GM19324 (cell line): ENCODE data around the gene GTPBP6.
"Not testable (repeated sequence)": the region's sequence is repeated elsewhere in the genome, so short reads cannot be mapped to it uniquely, and the experiment has no call there.

Experiments
- ATAC-seq: cut with Tn5 transposase; IDR thresholded peaks from one replicate; pipeline ENCODE4 v1.9.1; 2021; ENCODE audit warnings: mild to moderate bottlenecking, moderate library complexity; ENCODE audit not compliant: unreplicated experiment, low FRiP score

GTPBP6 gene

GRCh38 chrX:336227-336626, 17.6 kb upstream of the GTPBP6 start:
- no peak for ATAC-seq

GRCh38 chrX:335758-336155, 17.2 kb upstream of the GTPBP6 start:
- no peak for ATAC-seq

GRCh38 chrX:334971-335757, 16.6 kb upstream of the GTPBP6 start:
- ATAC-seq = no peak

GRCh38 chrX:334331-334891, 15.8 kb upstream of the GTPBP6 start:
- ATAC-seq = no peak

- no peak for ATAC-seq
Measured at GRCh38 chrX:333611-334311, 15.2 kb upstream of the GTPBP6 start.

GRCh38 chrX:332916-333610, 14.5 kb upstream of the GTPBP6 start:
- ATAC-seq = no peak

- no peak for ATAC-seq
Measured at GRCh38 chrX:332496-332860, 13.9 kb upstream of the GTPBP6 start.

GRCh38 chrX:331825-332495, 13.4 kb upstream of the GTPBP6 start:
- no peak for ATAC-seq

- ATAC-seq = no peak
Measured at GRCh38 chrX:331151-331824, 12.7 kb upstream of the GTPBP6 start.

- no peak for ATAC-seq
Measured at GRCh38 chrX:330726-331150, 12.1 kb upstream of the GTPBP6 start.

- ATAC-seq = not testable (repeated sequence)
Measured at GRCh38 chrX:330141-330725, 11.6 kb upstream of the GTPBP6 start.

- no peak for ATAC-seq
Measured at GRCh38 chrX:329291-329910, 10.8 kb upstream of the GTPBP6 start.

GRCh38 chrX:327660-328126, 9.1 kb upstream of the GTPBP6 start:
- ATAC-seq = no peak

- ATAC-seq = not testable (repeated sequence)
Measured at GRCh38 chrX:324664-325063, 6.1 kb upstream of the GTPBP6 start.

GRCh38 chrX:323721-324628, 5.4 kb upstream of the GTPBP6 start:
- no peak for ATAC-seq

GRCh38 chrX:320126-320783, 1.7 kb upstream of the GTPBP6 start:
- ATAC-seq = no peak

- no peak for ATAC-seq
Measured at GRCh38 chrX:319579-320125, 1.1 kb upstream of the GTPBP6 start.
